A673 (cell line): Measurements from ENCODE around the gene KANSL3. TPM values are rescaled to one million over a fixed set of nuclear protein-coding genes. Genes with fewer than 3 reads are reported as not detected.
"Not testable (repeated sequence)": the region's sequence is repeated elsewhere in the genome, so short reads cannot be mapped to it uniquely, and the experiment has no call there.

Experiments
- BruUV-seq: library from RNA; stranded (reverse); fragments of 400-500 nt; replicated peaks from 2 replicates; lab custom pipeline; 2021; lab: Mats Ljungman, UMichigan
- CTCF ChIA-PET: fragments of 300-600 bp; sonication (Branson Sonifier 250); formaldehyde crosslinking; loops from one replicate; lab custom pipeline; 2022; ENCODE audit warnings: antibody characterized with exemption; lab: Charles Lee
- POLR2A ChIA-PET: fragments of 300-600 bp; sonication (Branson Sonifier 250); formaldehyde crosslinking; loops from one replicate; lab custom pipeline; 2022; ENCODE audit warnings: antibody characterized with exemption; ENCODE audit not compliant: low non-redundant PET; lab: Charles Lee
- DNase-seq: peaks from one replicate; pipeline ENCODE4 v3.0.0-alpha.2; 2015; ENCODE audit warnings: low spot score
- H3K27ac ChIP-seq: fragments of 200-600 bp; sonication (generic); 2 replicates; pipeline ENCODE4 v1.5.1; 2016; ENCODE audit warnings: mixed run types, low read depth, mild to moderate bottlenecking, mixed read lengths, antibody characterized with exemption, low read length; ENCODE audit not compliant: poor library complexity, severe bottlenecking
- H3K27me3 ChIP-seq: fragments of 200-600 bp; sonication (generic); replicated peaks from 2 replicates; pipeline ENCODE4 v1.6.1; 2017; ENCODE audit warnings: mixed run types, low read depth, mild to moderate bottlenecking, mixed read lengths, antibody characterized with exemption, low read length; ENCODE audit not compliant: insufficient read depth, poor library complexity
- H3K36me3 ChIP-seq: fragments of 200-600 bp; sonication (generic); 2 replicates; pipeline ENCODE4 v1.6.1; 2016; ENCODE audit warnings: mixed run types, mild to moderate bottlenecking, mixed read lengths, antibody characterized with exemption, low read length; ENCODE audit not compliant: insufficient read depth, poor library complexity, severe bottlenecking
- H3K4me1 ChIP-seq: fragments of 200-600 bp; sonication (generic); 2 replicates; pipeline ENCODE4 v1.6.1; 2017; ENCODE audit warnings: mixed run types, mild to moderate bottlenecking, mixed read lengths, antibody characterized with exemption, low read length; ENCODE audit not compliant: insufficient read depth, poor library complexity, severe bottlenecking
- H3K4me3 ChIP-seq: fragments of 200-600 bp; sonication (generic); 2 replicates; pipeline ENCODE4 v1.5.1; 2016; ENCODE audit warnings: low read depth, mixed run types, mild to moderate bottlenecking, mixed read lengths, low read length; ENCODE audit not compliant: poor library complexity, severe bottlenecking
- H3K9me3 ChIP-seq: fragments of 200-600 bp; sonication (generic); 2 replicates; pipeline ENCODE4 v1.6.1; 2016; ENCODE audit warnings: mixed run types, low read depth, mild to moderate bottlenecking, mixed read lengths, antibody characterized with exemption, low read length; ENCODE audit not compliant: poor library complexity, severe bottlenecking
- CTCF ChIP-seq: fragments of 300-800, 200-600 bp; sonication (generic); conservative IDR thresholded peaks from 2 replicates; pipeline ENCODE4 v1.5.1; 2017; ENCODE audit warnings: low read depth, mild to moderate bottlenecking, antibody characterized with exemption, low read length, moderate library complexity, mixed read lengths
- EZH2 ChIP-seq: fragments of 200-600 bp; sonication (generic); IDR thresholded peaks from 2 replicates; pipeline ENCODE4 v1.6.1; 2017; ENCODE audit warnings: borderline replicate concordance, low read depth, mild to moderate bottlenecking, mixed read lengths, antibody characterized with exemption, low read length; ENCODE audit not compliant: poor library complexity, severe bottlenecking
- intact Hi-C: fragments of 100-400 bp; cut with micrococcal nuclease; formaldehyde crosslinking; loops from one replicate; pipeline ENCODE4 v1.10.0; 2022; ENCODE audit not compliant: unreplicated experiment
- total RNA-seq: library from RNA; stranded (reverse); gene quantifications from 2 replicates; pipeline ENCODE4 v1.2.3, GENCODE V29; 2021

The KANSL3 gene
- total RNA-seq, 1 experiment from 2014 or later, result 71.8 TPM

GRCh38 chr2:96564026-96564425 lies 74.1 kb downstream of the KANSL3 start:
- intact Hi-C loops, result no loop called here
- CTCF ChIA-PET, result no interaction called here
- H3K27me3 ChIP-seq, result no peaks in the 10 kb centered on the region
- TF ChIP-seq EZH2 (no peak), CTCF (no peak)
- POLR2A ChIA-PET, result no interaction called here
- no TSS peak for BruUV-seq
- H3K9me3 ChIP-seq, result no peaks in the 10 kb centered on the region
- H3K4me1 ChIP-seq, result no peaks in the 10 kb centered on the region
- no peak overlapping the region for H3K4me3 ChIP-seq
- no peak overlapping the region for H3K27ac ChIP-seq
- no peak for DNase-seq
- H3K36me3 ChIP-seq, result no peaks in the 10 kb centered on the region

GRCh38 chr2:96558485-96558884 lies 79.6 kb downstream of the KANSL3 start:
- no peak for DNase-seq
- BruUV-seq, result no TSS peak
- no peak overlapping the region for H3K4me3 ChIP-seq
- CTCF ChIA-PET, result no interaction called here
- no peaks in the 10 kb centered on the region for H3K36me3 ChIP-seq
- intact Hi-C loops, result no loop called here
- H3K27me3 ChIP-seq, result no peaks in the 10 kb centered on the region
- no peak overlapping the region for H3K27ac ChIP-seq
- POLR2A ChIA-PET, result no interaction called here
- H3K4me1 ChIP-seq, result no peaks in the 10 kb centered on the region
- H3K9me3 ChIP-seq, result no peaks in the 10 kb centered on the region
- no peak for TF ChIP-seq EZH2
- no peak for TF ChIP-seq CTCF

- Histone ChIP-seq H3K36me3 (no peaks in the 10 kb centered on the region), H3K4me1 (no peaks in the 10 kb centered on the region), H3K27me3 (no peaks in the 10 kb centered on the region), H3K27ac (no peak overlapping the region), H3K4me3 (no peak overlapping the region), H3K9me3 (no peaks in the 10 kb centered on the region)
- ChIA-PET POLR2A (no interaction called here), CTCF (no interaction called here)
- BruUV-seq, result no TSS peak
- intact Hi-C loops, result no loop called here
- TF ChIP-seq EZH2 (no peak), CTCF (no peak)
- no peak for DNase-seq
Observed at GRCh38 chr2:96558061-96558460, 80.1 kb downstream of the KANSL3 start.

GRCh38 chr2:96557421-96557820 lies 80.7 kb downstream of the KANSL3 start:
- H3K27ac ChIP-seq, BruUV-seq, intact Hi-C loops, H3K4me3 ChIP-seq, CTCF ChIA-PET, H3K36me3 ChIP-seq, H3K4me1 ChIP-seq, H3K9me3 ChIP-seq, DNase-seq, H3K27me3 ChIP-seq, POLR2A ChIA-PET: not testable (repeated sequence)
